Measurements from ENCODE around the gene POLR2J. TPM values are rescaled to one million over a fixed set of nuclear protein-coding genes. Genes with fewer than 3 reads are reported as not detected.
"Not testable (repeated sequence)": the region's sequence is repeated elsewhere in the genome, so short reads cannot be mapped to it uniquely, and the experiment has no call there.

Gene POLR2J
- total and polyA plus RNA-seq, 2 experiments from 2014 or later, result 15.5 to 77.7 TPM

GRCh38 chr7:102493220-102493935 lies 14.7 kb upstream of the POLR2J start:
- H3K79me2 ChIP-seq (ENCODE audit: insufficient read depth); H4K20me1 ChIP-seq (ENCODE audit: insufficient read depth); H3K4me3 ChIP-seq; in situ Hi-C loops (cut with MboI); H3K4me1 ChIP-seq (ENCODE audit: insufficient read depth); H3K4me2 ChIP-seq (ENCODE audit: unreplicated experiment); H3K36me3 ChIP-seq (ENCODE audit: low read depth); H2AFZ ChIP-seq; DNase-seq; H3K27me3 ChIP-seq (replicated peaks; ENCODE audit: insufficient read depth); H3K9me2 ChIP-seq (ENCODE audit: insufficient read depth); H3K9ac ChIP-seq; H3F3A ChIP-seq (ENCODE audit: insufficient read depth); H3K27ac ChIP-seq; H3K9me3 ChIP-seq (ENCODE audit: low read depth): not testable (repeated sequence)
- no CpG with 5 or more reads among the region's 33 CpGs for WGBS, 2 experiments (ENCODE audit: low coverage in 1 of 2, low lambda C conversion rate in 2 of 2, missing lambda C conversion rate in 2 of 2)

- H3K27me3 ChIP-seq (replicated peaks; ENCODE audit: insufficient read depth); in situ Hi-C loops (cut with MboI): not testable (repeated sequence)
- 100% methylated on average over 2 of the region's 12 CpGs for WGBS, 2 experiments (ENCODE audit: low coverage in 1 of 2, low lambda C conversion rate in 2 of 2, missing lambda C conversion rate in 2 of 2)
These were observed 11.9 kb upstream of the POLR2J start for GRCh38 chr7:102490529-102491075.

GRCh38 chr7:102484317-102484716 lies 5.6 kb upstream of the POLR2J start:
- H3K4me2 ChIP-seq (ENCODE audit: unreplicated experiment); H3K4me1 ChIP-seq (ENCODE audit: insufficient read depth); DNase-seq; in situ Hi-C loops (cut with MboI); H2AFZ ChIP-seq; H3K4me3 ChIP-seq; H4K20me1 ChIP-seq (ENCODE audit: insufficient read depth); H3K79me2 ChIP-seq (ENCODE audit: insufficient read depth); H3K27ac ChIP-seq; H3K9me2 ChIP-seq (ENCODE audit: insufficient read depth); H3F3A ChIP-seq (ENCODE audit: insufficient read depth); H3K27me3 ChIP-seq (replicated peaks; ENCODE audit: insufficient read depth); H3K9me3 ChIP-seq (ENCODE audit: low read depth); H3K9ac ChIP-seq; H3K36me3 ChIP-seq (ENCODE audit: low read depth): not testable (repeated sequence)
- no CpG with 5 or more reads among the region's 5 CpGs for WGBS, 2 experiments (ENCODE audit: low coverage in 1 of 2, low lambda C conversion rate in 2 of 2, missing lambda C conversion rate in 2 of 2)

More at GRCh38 chr7:102490529-102491075, 11.9 kb upstream of the POLR2J start:
- not testable (repeated sequence) for H3K9me2 ChIP-seq (ENCODE audit: insufficient read depth); H3F3A ChIP-seq (ENCODE audit: insufficient read depth); H3K4me1 ChIP-seq (ENCODE audit: insufficient read depth); H3K79me2 ChIP-seq (ENCODE audit: insufficient read depth); H3K27ac ChIP-seq; H3K36me3 ChIP-seq (ENCODE audit: low read depth); H3K4me2 ChIP-seq (ENCODE audit: unreplicated experiment); H3K9ac ChIP-seq; DNase-seq; H2AFZ ChIP-seq; H4K20me1 ChIP-seq (ENCODE audit: insufficient read depth); H3K4me3 ChIP-seq; H3K9me3 ChIP-seq (ENCODE audit: low read depth)

- H3K36me3 ChIP-seq (ENCODE audit: low read depth); H3K4me1 ChIP-seq (ENCODE audit: insufficient read depth); H3K9me3 ChIP-seq (ENCODE audit: low read depth); DNase-seq; H3K4me2 ChIP-seq (ENCODE audit: unreplicated experiment); H3K27ac ChIP-seq; in situ Hi-C loops (cut with MboI); H3K9me2 ChIP-seq (ENCODE audit: insufficient read depth); H2AFZ ChIP-seq; H4K20me1 ChIP-seq (ENCODE audit: insufficient read depth); H3K27me3 ChIP-seq (replicated peaks; ENCODE audit: insufficient read depth); H3K9ac ChIP-seq; H3K79me2 ChIP-seq (ENCODE audit: insufficient read depth); H3K4me3 ChIP-seq; H3F3A ChIP-seq (ENCODE audit: insufficient read depth): not testable (repeated sequence)
- WGBS, 2 experiments (ENCODE audit: low coverage in 1 of 2, low lambda C conversion rate in 2 of 2, missing lambda C conversion rate in 2 of 2), result no CpG with 5 or more reads among the region's 10 CpGs
These were observed 3.2 kb upstream of the POLR2J start for GRCh38 chr7:102481962-102482361.

- H3K9me2 ChIP-seq (ENCODE audit: insufficient read depth); H3K4me3 ChIP-seq; H3K27me3 ChIP-seq (replicated peaks; ENCODE audit: insufficient read depth); H3K27ac ChIP-seq; in situ Hi-C loops (cut with MboI); H2AFZ ChIP-seq; H3F3A ChIP-seq (ENCODE audit: insufficient read depth); H3K4me2 ChIP-seq (ENCODE audit: unreplicated experiment); H3K79me2 ChIP-seq (ENCODE audit: insufficient read depth); H4K20me1 ChIP-seq (ENCODE audit: insufficient read depth); DNase-seq; H3K9ac ChIP-seq; H3K4me1 ChIP-seq (ENCODE audit: insufficient read depth); H3K36me3 ChIP-seq (ENCODE audit: low read depth); H3K9me3 ChIP-seq (ENCODE audit: low read depth): not testable (repeated sequence)
- 1 to 4% methylated on average over 8 of the region's 11 CpGs for WGBS, 2 experiments (ENCODE audit: low coverage in 1 of 2, low lambda C conversion rate in 2 of 2, missing lambda C conversion rate in 2 of 2)
These were observed 1.4 kb upstream of the POLR2J start for GRCh38 chr7:102479982-102480637.

- in situ Hi-C loops (cut with MboI); DNase-seq; H3K27ac ChIP-seq; H3K9me3 ChIP-seq (ENCODE audit: low read depth); H3K27me3 ChIP-seq (replicated peaks; ENCODE audit: insufficient read depth); H3K9me2 ChIP-seq (ENCODE audit: insufficient read depth); H2AFZ ChIP-seq; H3K9ac ChIP-seq; H3K36me3 ChIP-seq (ENCODE audit: low read depth); H3K4me1 ChIP-seq (ENCODE audit: insufficient read depth); H4K20me1 ChIP-seq (ENCODE audit: insufficient read depth); H3K4me3 ChIP-seq; H3K4me2 ChIP-seq (ENCODE audit: unreplicated experiment); H3F3A ChIP-seq (ENCODE audit: insufficient read depth); H3K79me2 ChIP-seq (ENCODE audit: insufficient read depth): not testable (repeated sequence)
- WGBS, 2 experiments (ENCODE audit: low coverage in 1 of 2, low lambda C conversion rate in 2 of 2, missing lambda C conversion rate in 2 of 2), result no CpG with 5 or more reads among the region's 10 CpGs
These were observed 475 bp upstream of the POLR2J start for GRCh38 chr7:102479209-102479584.

GRCh38 chr7:102474736-102475435 lies 3.8 kb downstream of the POLR2J start:
- WGBS, 2 experiments (ENCODE audit: low coverage in 1 of 2, low lambda C conversion rate in 2 of 2, missing lambda C conversion rate in 2 of 2), result 79 to 83% methylated on average over 11 to 15 of the region's 19 CpGs
- H4K20me1 ChIP-seq (ENCODE audit: insufficient read depth); H3K27ac ChIP-seq; H3F3A ChIP-seq (ENCODE audit: insufficient read depth); H3K9me3 ChIP-seq (ENCODE audit: low read depth); in situ Hi-C loops (cut with MboI); H3K9ac ChIP-seq; H3K27me3 ChIP-seq (replicated peaks; ENCODE audit: insufficient read depth); H2AFZ ChIP-seq; H3K4me2 ChIP-seq (ENCODE audit: unreplicated experiment); DNase-seq; H3K36me3 ChIP-seq (ENCODE audit: low read depth); H3K4me3 ChIP-seq; H3K9me2 ChIP-seq (ENCODE audit: insufficient read depth); H3K4me1 ChIP-seq (ENCODE audit: insufficient read depth); H3K79me2 ChIP-seq (ENCODE audit: insufficient read depth): not testable (repeated sequence)

All from GM23248 (cell line).